ENCODE measurements around the gene MAN1C1. TPM values are rescaled to one million over a fixed set of nuclear protein-coding genes. Genes with fewer than 3 reads are reported as not detected.

MAN1C1 gene
- total RNA-seq, 1 experiment from 2014 or later: 5.3 TPM

DNA sequence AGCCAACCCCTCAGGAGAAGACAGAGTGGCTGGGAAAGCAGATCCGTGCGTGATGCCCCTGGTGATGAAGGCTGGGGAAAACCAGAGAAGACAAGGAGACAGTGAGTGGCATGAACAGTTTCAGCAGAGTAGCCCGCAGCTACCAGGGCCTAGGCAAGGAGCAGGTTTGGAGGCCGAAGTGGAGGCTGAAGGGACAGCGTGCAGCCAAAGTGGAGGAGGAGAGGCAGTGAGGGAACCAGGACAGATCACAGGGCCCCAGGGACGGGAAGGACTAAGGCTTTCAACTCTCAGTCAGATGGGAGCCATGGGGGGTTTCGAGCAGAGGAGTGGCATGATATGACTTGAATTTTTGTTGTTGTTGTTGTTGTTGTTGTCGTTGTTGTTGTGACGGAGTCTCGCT lies 123.5 kb downstream of the MAN1C1 start:
- DNase-seq (ENCODE audit: low spot score): no peak
- in situ Hi-C loops (cut with HindIII; ENCODE audit: low sequenced_read_pairs): no loop called here

DNA sequence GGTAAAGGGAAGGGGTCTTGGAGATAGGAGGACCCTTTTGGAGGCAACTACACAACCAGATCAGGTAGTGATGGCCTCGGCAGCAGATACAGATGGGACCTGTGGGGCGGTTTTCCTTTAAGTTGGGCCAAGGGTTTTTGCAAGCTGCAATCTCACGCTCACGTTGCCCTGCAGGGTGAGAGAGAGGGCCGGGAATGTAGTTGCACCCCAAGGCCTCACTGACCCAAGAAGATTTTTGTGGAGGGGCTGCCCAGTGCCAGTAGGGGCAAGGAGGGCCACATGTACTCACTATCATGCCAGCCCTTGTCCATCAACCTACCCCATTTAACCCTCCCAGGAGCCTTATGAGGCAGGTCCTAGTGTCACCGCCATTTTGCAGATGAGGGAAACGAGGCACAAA lies 125.7 kb downstream of the MAN1C1 start:
- in situ Hi-C loops (cut with HindIII; ENCODE audit: low sequenced_read_pairs): no loop called here
- DNase-seq (ENCODE audit: low spot score): no peak

DNA sequence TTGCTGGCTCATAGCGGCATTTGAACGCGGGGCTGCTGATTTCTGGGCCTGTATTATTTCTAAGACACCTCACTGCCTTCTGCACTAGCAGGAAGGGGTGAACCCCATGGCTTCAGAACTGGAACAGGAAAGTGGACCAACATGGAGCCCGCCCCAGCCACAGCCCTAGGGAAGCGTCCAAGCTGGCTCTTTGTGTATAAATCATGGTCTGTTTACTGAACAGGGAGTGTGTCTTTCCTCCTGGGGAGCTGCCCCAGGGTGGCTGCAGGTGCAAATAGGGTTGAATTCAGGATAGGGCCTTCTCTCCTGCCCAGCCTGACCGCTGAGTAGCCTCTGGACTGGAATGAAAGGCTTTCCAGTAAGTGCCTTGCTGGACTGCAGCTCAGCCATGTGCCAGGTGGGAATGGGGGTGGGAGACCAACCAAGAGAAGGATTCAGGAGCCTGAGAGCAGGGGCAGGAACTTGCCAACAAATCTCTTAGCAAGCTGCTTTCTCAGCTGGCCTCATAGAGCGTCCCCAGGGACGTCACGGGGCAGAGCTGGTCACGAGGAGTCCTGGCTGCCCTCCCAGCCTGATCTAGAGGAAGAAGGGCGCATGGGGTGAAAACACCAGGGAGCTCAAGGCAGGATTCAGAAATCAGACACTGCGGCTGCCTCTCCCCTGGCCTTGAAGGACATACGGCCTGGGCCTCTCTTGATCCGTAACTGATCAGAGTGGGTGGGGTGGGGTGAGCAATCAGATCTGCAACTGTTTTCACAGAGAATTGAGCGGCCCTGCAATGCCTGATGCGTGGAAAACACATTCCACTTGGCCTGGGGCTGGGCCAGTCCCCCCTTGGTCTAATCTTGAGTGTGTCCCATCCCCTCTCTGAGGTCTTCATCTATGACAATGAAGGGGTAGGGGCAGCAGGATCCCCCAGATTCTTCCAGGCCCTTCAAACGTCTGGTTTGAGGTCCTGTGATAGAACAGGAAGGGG lies 126.9 kb downstream of the MAN1C1 start:
- no peak for DNase-seq (ENCODE audit: low spot score)
- in situ Hi-C loops (cut with HindIII; ENCODE audit: low sequenced_read_pairs): no loop called here

DNA sequence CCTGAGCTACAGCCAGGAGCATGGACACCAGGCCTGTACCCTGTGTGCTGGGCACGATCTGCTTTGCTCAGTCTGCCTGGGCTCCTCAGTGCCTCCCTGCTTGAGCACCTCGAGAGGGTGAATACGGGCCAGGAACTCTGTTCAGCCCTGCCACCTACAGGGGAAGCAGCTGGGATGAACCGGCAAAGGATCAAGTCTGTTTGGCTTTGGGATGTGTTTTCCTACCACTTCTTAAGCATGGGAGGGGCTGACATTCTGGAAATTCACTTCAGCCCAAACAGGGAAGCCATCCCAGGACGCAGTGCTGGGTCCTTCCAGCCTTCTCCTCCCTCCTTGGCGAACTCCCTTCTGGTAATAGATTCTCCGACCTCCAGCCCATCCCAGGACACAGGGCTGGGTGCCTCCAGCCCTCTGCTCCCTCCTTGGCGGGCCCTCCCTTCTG lies 127.6 kb downstream of the MAN1C1 start:
- in situ Hi-C loops (cut with HindIII; ENCODE audit: low sequenced_read_pairs): no loop called here
- peak; percentile 89 for DNase-seq (ENCODE audit: low spot score)

DNA sequence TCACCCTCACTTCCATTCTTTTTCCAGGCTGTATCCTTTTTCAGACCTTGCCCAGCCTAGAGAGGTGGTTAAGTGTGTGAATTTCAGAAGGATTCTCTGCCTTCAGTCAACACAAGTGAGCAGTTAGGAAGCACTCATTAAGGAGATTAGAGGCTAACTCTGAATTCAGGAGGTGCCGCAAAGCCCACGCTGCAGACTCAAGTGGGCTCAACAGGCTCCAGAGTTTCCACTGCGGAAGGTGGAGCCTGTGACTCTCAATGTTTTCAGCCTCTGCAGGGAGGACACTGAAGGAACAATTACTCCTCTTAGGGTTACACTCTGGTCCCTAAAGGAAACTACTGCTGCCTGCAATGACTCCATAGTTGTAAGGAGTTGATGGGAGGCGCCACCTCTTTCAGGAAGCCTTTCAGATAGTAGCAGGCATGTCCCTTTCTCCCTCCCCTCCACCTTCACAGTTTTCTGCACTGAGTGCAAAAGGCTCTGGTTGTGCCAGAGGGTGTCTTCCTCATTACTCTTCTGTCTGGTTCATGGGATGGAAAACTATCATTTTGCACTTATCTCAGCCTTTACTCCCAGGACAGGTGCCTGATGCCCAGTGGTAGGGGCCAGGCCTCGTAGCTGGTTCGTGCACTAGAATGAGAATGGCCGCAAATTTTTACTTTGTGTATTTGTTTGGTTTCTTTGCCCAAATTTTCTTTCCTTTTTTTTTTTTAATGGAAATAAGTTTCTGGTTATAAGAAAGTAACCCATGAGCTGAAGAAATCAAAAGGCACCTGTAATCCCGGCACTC lies 128.2 kb downstream of the MAN1C1 start:
- no peak for DNase-seq (ENCODE audit: low spot score)
- in situ Hi-C loops (cut with HindIII; ENCODE audit: low sequenced_read_pairs): no loop called here

DNA sequence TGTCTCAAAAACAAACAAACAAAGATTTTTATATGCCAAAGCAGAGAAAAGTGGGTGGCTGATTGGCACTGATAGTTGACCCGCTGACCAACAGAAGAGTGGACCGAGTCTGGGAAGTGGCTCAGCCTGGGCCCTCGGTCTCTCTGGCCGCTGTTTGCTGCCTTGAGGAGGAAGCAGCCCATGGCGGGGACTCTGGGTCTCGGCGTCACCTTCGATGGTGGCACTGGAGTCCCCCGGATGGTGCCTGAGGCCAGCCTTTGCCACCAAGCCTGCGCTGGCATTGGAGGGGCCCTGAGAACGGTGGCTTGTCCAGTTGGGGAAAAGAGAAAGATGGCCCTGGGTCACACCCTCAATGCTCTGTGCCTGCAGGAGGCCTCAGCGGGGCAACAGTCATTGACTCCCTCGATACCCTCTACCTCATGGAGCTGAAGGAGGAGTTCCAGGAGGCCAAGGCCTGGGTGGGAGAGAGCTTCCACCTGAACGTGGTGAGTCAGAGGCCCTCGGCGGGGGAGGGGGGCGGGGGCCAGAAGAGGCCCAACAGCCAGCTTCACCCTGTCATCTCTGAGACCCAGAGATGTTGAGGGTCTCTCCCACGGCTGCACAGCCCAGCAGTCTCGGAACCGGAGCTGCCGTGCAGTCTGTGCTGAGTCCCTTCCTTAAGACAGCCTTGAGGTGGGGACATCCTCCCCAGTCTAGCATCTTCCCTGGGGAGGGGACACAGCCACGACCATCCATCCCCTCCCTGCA lies 129.9 kb downstream of the MAN1C1 start:
- in situ Hi-C loops (cut with HindIII; ENCODE audit: low sequenced_read_pairs): no loop called here
- DNase-seq (ENCODE audit: low spot score): no peak

DNA sequence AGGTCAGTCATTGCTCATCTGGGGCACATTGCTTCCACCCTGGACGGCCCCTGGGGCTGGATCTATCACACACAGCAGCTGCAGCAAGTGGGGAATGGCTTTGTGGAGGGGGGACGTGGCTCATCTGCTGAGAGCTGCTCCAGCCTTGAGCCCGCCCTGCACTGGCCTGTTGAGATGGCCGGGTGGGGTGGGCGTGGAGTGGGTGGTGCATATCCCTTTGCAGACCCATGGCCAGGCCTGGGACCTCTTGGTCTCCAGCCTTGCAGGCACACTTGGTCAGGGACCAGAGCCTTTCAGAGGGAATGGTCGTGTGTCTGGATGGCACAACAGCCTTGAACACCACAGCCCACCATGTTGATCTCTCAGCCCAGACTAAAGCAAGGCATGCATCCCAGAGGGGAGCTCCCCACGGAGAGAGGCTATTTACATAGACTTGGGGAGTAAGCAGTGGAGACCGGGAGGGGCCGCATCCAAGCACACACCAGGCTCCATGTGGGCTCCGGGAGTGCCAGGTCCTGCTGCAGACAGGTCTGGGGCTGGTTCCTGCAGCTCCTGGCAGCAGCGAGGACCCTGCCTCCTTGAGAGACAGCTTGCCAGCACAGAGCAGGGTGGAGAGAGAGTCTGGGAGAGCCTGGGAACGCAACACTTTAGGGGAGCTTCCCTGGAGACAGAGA lies 130.6 kb downstream of the MAN1C1 start:
- DNase-seq (ENCODE audit: low spot score): no peak
- in situ Hi-C loops (cut with HindIII; ENCODE audit: low sequenced_read_pairs): no loop called here

DNA sequence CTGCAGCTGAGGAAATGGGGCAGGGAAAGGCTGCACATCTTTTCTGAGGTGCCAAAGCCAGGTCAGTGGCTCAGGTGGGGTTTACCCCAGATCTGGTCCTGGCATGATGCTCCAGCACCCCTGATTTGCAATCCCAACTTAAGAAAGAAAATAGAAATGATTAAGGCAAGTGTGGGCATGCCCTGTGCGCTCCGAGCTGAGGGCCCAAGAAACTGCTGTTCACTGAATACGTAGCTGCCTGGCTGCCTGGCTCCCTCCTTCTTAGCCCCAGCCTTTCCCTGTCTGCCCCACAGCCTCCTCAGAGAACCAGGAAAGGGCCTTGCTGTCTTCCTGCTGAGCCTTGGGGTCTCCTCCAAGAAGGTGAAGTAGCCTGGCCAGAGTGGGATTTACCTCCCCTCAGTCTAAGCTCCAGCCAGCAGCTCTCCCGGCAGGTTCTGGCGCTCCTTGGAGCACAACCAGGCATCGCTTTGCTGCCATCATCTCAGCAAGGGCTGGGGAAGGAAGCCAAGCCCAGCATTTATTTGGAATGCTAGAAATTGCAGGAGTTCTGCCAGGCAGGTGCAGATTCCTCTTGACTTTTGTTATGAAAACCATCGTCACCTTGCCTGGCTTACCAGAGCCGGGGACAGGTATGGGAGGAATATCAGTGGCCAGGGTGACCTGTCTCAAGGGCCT lies 132.1 kb downstream of the MAN1C1 start:
- DNase-seq (ENCODE audit: low spot score): peak; percentile 98
- in situ Hi-C loops (cut with HindIII; ENCODE audit: low sequenced_read_pairs): no loop called here

DNA sequence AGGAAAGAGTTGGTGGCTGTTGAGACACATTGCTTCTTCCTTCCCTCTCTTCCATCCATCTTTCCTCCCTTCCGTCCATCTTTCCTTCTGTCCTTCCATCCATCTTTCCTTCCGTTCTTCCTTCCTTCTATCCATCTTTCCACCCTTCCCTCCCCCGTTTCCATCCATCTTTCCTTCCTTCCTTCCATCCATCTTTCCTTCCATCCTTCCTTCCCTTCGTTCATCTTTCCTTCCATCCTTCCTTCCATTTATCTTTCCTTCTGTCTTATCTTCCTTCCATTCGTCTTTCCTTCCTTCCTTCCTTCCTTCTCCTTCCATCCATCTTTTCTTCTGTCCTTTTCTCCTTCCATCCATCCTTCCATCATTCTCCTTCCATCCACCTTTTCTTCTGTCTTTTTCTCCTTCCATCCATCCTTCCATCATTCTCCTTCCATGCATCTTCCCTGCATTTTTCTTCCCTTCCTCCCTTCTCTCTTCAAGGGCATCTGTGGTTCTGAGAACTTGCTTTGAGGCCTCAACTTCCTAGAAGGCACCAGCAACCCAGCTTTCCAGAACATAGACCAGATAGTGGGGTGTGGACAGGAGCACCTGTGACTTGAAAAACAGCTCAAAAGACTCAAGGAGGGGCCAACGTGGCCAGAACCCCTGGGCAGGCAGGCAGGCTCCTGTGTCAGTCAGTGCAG lies 134.5 kb downstream of the MAN1C1 start:
- DNase-seq (ENCODE audit: low spot score): no peak
- in situ Hi-C loops (cut with HindIII; ENCODE audit: low sequenced_read_pairs): no loop called here

- in situ Hi-C loops (cut with HindIII; ENCODE audit: low sequenced_read_pairs): no loop called here
- DNase-seq (ENCODE audit: low spot score): peak; percentile 53
These were observed 138.0 kb downstream of the MAN1C1 start for GRCh38 chr1:25754470-25755181.

DNA sequence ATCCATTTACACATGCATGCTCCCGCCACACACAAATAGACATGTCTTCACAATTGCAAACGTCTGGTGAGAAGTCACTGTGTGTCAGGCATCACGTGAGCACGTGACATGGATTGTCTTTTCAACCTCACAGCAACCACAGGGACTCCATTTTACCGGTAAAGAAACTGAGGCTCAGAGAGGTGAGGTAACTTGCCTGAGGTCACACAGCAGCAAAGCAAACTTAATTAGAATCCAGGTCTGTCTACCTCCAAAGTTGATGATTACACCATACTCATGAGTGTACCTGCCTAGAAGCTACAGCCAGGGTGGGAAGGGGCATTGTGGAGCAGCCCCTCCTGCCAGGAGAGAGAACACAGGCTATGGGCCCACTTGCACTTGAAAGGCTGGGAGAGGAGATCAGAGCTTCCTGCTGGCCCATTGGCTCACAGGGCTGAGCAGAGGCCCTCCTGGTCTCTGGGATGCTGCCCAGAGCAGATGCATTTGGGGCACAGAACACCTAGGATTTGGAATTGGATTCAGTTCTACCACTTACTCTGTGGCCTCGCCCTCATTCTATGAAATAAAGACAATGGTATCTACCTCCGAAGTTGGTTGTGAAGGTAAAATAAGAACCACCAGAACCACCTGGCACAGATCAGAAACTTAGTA lies 139.0 kb downstream of the MAN1C1 start:
- in situ Hi-C loops (cut with HindIII; ENCODE audit: low sequenced_read_pairs): no loop called here
- DNase-seq (ENCODE audit: low spot score): peak; percentile 72

GRCh38 chr1:25756215-25756614 lies 139.6 kb downstream of the MAN1C1 start:
- in situ Hi-C loops (cut with HindIII; ENCODE audit: low sequenced_read_pairs): no loop called here

DNA sequence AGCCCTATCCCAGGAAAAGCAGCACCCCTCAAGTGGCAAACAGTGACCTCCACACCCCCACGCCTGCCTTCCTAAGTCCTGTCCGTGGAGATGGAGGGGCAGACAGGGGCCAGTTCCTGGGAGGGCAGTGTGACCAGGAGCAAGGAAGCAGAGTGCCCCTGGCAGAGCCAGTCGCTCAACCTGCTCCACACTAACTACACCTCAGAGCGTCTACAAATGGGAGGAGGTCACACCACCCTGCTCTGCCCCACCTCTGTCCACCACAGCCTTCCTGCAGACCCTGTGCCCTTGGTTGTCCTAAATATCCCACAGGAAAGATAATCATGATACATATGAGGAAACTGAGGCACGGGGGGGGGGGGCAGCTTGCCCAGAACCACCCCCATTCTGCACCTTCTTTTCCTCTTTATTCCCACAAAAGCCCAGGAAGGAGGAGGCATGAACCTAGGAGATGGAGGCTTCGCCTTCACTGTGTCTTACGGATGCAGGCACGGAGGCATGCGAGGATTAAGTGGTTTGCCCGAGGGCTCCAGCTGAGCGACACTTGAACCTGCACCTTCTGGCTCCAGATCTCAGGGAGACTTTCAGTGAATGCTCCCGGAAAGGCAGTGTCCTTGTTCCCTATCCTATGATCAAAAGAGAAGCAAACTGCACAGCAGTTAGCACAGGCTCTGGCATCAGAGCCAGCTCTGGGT lies 140.7 kb downstream of the MAN1C1 start:
- no peak for DNase-seq (ENCODE audit: low spot score)
- in situ Hi-C loops (cut with HindIII; ENCODE audit: low sequenced_read_pairs): no loop called here

More at GRCh38 chr1:25756215-25756614, 139.6 kb downstream of the MAN1C1 start:
- no peak for DNase-seq (ENCODE audit: low spot score)

DNA sequence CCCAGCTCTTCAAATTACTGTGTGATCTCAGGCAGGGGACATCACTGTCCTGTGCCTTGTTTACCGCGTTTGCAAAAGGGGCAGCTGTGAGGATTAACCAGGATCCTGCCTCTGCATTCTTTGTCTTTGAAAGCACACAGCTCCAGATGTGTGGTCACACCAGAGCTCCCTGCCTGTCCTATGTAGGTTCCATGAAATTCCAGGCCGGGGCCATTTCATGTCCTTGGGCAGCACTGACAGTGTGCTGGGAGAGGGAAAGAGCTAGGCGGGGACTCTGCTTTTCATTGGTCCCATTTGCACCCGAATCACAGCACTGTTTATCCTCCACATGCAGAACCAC lies 141.2 kb downstream of the MAN1C1 start:
- in situ Hi-C loops (cut with HindIII; ENCODE audit: low sequenced_read_pairs): no loop called here
- DNase-seq (ENCODE audit: low spot score): no peak

- in situ Hi-C loops (cut with HindIII; ENCODE audit: low sequenced_read_pairs): no loop called here
- DNase-seq (ENCODE audit: low spot score): peak; percentile 74
These were observed 142.0 kb downstream of the MAN1C1 start for GRCh38 chr1:25758466-25759070.

DNA sequence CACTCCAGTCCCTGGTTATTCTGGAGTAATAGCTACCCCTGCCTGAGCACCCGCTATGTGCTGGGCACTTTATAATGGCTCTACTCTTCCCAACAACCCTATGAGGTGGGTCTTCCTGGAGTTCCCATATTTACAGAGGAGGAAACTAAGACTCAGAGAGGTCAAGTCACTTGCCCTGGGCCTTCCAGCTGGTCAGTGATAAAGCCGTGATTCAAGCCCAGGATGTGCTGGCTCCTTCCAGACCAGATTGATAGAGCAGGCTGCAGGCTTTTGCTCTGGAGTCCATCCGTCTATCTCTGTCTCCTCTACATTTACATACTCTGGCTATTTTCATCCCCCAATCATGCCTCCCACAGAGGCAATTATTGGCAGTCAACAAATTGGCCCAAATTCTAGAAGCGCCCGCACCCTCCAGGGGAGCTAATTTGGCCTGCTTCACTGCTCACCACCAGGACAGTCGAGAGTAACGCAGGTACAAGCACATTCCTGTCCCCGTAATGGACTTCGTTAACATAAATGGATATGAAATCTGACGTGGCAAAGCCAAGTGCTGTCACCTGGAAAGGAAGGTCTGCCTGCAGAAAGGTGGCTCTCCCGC lies 143.6 kb downstream of the MAN1C1 start:
- in situ Hi-C loops (cut with HindIII; ENCODE audit: low sequenced_read_pairs): no loop called here

More for the DNA sequence above, 143.6 kb downstream of the MAN1C1 start:
- peak; percentile 70 for DNase-seq (ENCODE audit: low spot score)

Measured in G401 (cell line).